CD4-positive, alpha-beta T cell treated with Interleukin-4 for 4 hours (primary cell): ENCODE data around the gene UNC45B.
"Not testable (repeated sequence)": the region's sequence is repeated elsewhere in the genome, so short reads cannot be mapped to it uniquely, and the experiment has no call there.

Experiments
- DNase-seq: peaks from one replicate; pipeline ENCODE4 v3.0.0-alpha.2; 2020

Gene UNC45B

DNA sequence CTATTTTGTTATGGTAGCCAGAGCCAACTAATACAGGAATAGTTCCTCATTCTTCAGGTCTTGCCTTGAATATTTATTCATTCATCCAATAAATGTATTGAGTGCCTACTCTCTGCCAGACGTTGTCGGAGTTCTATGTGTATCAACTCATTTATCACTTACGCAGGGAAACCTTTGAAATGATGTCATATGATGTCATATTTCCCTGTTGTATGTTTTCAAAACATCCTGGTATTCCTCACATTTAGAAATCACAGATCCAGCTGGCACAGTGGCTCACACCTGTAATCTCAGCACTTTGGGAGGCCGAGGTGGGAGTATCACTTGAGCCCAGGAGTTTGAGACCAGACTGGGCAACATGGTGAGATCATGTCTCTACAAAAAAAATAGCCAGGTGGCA is 2.8 kb upstream of the UNC45B start:
- no peak for DNase-seq

DNA sequence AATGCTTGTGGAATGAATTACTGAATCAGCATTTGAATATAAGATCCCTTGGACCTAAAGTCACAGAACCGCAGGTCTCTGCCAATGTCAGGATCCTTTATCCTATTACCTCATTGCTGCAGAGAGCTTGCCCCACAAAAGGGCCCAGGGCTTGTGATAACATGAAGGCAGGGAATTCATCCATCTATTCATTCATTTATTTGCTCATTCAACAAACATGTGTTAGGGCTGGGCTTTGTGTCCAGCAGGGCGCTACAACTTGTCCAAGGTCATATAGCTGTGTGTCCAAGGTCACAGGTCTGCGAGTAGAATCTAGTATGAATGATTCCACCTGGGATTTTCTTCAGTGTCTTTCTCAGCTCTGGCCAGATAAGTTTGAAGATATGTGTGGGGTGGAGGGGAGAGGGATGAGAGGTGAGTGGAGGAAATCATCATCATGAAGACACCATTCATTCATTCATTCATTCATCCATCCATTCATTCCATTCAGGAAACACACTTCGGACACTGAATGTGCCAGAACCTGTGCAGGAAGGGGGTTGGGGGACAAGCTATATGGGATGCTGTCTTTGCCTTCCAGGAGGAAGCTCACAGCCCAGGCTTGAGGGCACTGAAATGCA is 1.3 kb upstream of the UNC45B start:
- no peak for DNase-seq

- DNase-seq, result no peak
Measured at GRCh38 chr17:35148144-35148543, 527 bp downstream of the UNC45B start.

- no peak for DNase-seq
Measured at GRCh38 chr17:35149941-35150340, 2.3 kb downstream of the UNC45B start.

DNA sequence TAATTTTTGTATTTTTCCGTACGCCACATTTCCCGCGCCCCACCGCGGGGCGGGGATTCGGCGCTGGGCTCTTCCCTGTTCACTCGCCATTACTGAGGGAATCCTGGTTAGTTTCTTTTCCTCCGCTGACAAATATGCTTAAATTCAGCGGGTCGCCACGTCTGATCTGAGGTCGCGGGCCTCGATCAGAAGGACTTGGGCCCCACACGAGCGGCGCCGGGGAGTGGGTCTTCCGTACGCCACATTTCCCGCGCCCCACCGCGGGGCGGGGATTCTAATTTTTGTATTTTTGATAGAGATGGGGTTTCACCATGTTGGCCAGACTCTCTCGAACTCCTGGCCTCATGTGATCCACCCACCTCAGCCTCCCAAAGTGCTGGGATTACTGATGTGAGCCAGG is 3.5 kb downstream of the UNC45B start:
- DNase-seq, result not testable (repeated sequence)

DNA sequence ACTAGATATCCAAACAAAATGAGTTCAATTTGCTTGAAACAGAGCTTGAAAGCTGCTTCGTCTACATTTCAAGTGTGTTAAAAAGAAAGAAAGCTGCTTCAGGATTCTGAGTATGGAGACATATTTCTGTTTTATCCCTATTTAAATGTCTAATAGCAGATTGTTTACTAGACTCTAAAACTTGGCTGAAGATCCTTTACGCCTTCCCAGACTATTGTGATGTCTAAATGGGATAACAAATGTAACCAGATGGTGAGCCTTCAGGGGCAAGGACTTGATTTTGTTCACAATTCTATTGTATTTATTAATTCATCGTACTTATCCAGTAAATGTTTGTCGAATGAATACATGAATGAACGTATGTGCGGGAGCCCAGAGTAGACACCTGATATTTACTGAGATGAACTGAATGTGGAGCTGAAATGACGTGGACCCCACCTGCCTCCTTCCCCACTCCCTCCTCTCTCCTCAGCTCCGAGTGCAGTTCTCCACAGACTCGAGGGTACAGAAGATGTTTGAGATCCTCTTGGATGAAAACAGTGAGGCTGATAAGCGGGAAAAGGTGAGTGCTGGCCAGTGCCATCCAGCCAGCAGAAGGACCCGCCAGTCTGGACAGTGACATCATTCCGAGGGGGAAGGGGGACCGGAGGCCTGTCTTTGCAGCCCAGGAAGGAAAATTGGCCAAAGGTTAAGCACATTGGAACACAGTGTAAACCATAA is 5.0 kb downstream of the UNC45B start:
- no peak for DNase-seq

- DNase-seq, result no peak
Measured at GRCh38 chr17:35154196-35155165, 6.9 kb downstream of the UNC45B start.

- DNase-seq, result no peak
Measured at GRCh38 chr17:35155246-35155645, 7.6 kb downstream of the UNC45B start.

DNA sequence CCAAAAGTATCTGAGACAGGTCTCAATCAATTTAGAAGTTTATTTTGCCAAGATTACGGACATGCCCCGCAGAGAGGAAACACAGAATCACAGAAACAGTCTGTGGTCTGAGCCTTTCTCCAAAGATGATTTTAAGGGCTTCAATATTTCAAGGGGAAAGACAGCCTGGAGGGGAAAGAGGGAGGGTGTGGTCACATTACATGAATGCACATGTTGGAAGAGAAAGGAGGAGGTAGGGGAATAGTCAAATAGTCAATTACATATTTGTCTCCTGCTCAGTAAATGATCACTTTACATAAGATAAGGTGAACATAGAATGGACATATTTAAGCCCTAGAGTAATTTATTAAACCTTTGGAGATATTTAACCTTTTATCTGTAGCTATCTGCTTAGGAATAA is 12.3 kb downstream of the UNC45B start:
- DNase-seq, result no peak

- peak; percentile 53 for DNase-seq
Measured at GRCh38 chr17:35160354-35161201, 13.0 kb downstream of the UNC45B start.

DNA sequence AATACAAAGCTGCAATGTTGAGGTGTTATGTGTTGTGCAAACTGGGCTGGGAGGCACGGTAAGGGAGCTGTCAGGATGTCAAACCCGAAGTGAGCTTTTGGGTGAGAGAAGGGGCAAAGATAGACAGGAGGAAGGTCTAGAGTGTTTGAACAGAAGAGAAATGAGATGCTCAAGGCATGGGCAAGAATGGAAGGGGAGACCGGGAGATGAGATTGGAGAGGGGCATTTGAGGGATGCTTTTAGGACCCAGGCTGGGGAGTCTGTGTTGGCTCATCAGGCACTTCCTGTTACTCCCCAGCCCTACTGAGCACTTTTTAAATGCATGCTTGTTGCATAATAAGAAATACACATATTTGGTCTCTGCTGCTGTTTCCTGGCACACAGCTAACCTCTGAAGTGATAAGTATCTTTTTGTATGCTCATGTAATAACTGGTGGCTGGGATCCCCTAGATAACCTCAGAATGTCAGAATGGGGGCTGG is 13.7 kb downstream of the UNC45B start:
- peak; percentile 56 for DNase-seq

DNA sequence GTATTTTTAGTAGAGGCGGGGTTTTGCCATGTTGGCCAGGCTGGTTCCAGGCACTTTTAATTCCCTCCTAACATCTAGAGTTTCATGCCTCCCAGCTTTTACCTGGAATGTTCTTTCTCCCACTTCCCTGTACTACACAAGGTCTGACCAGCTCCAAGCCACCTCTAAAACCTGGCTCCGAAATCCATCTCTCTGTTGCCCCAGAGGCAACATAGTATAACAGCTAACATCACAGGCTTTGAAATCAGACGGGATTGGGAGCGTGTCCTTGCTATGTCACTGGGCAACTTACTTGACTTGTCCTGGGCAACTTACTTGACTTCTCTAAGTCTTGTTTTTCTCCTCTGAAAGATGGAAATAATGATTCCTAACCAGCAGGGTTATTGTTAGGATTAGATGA is 15.1 kb downstream of the UNC45B start:
- DNase-seq, result no peak

DNA sequence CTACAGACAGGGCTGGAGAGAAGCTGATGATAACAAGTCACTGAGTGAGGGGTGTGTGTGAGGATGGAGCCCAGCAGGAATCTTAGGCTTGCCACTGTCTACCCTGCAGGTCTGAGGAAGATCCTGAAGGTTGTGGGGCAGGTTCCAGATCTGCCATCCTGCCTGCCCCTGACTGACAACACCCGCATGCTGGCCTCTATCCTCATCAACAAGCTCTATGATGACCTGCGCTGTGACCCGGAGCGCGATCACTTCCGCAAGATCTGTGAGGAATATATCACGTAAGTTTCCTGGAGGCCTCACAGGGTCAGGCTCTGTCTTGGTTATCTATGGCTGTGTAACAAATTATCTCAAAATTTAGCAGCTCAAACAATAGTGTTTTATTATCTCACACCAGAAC is 16.3 kb downstream of the UNC45B start:
- DNase-seq, result no peak

- DNase-seq, result no peak
Measured at GRCh38 chr17:35164716-35165115, 17.1 kb downstream of the UNC45B start.

GRCh38 chr17:35166526-35166925 is 18.9 kb downstream of the UNC45B start:
- DNase-seq, result no peak

DNA sequence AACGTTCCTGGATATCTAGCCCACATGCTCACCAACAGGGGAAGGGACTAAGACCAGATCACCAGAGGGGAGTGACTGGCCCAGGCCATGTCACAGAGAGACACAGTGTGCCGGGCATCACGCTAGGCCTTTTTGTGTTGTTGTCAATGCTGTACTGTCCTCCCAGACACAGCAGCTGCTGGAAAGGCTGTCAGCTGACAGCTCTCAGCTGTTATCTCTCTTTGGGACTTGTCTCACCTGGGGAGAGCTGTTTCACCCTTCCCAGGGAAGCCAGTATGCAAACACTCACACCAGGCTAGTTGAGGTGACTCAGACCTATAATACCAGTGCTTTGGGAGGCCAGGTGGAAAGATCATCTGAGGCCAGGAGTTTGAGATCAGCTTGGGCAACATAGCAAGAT is 19.4 kb downstream of the UNC45B start:
- no peak for DNase-seq

- DNase-seq, result no peak
Measured at GRCh38 chr17:35167666-35168065, 20.0 kb downstream of the UNC45B start.

DNA sequence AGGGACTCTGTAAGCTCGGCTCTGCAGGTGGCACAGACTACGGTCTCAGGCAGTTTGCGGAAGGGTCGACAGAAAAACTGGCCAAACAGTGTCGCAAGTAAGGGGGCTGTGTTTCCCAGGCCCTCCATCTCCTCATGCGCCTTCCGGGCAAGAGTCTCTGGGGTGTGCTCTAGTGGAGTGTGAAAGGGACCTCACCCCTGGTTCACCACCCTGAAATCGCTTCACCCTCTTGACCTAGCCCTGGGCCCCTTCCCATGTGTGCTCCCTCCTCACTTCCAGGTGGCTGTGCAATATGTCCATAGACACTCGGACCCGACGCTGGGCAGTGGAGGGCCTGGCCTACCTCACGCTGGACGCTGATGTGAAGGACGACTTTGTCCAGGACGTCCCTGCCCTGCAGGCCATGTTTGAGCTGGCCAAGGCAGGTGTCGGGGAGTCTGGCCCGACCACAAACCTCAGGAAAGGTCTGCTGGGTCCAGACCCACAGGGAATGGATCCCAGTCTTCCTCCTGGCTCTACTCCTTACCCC is 22.3 kb downstream of the UNC45B start:
- no peak for DNase-seq

DNA sequence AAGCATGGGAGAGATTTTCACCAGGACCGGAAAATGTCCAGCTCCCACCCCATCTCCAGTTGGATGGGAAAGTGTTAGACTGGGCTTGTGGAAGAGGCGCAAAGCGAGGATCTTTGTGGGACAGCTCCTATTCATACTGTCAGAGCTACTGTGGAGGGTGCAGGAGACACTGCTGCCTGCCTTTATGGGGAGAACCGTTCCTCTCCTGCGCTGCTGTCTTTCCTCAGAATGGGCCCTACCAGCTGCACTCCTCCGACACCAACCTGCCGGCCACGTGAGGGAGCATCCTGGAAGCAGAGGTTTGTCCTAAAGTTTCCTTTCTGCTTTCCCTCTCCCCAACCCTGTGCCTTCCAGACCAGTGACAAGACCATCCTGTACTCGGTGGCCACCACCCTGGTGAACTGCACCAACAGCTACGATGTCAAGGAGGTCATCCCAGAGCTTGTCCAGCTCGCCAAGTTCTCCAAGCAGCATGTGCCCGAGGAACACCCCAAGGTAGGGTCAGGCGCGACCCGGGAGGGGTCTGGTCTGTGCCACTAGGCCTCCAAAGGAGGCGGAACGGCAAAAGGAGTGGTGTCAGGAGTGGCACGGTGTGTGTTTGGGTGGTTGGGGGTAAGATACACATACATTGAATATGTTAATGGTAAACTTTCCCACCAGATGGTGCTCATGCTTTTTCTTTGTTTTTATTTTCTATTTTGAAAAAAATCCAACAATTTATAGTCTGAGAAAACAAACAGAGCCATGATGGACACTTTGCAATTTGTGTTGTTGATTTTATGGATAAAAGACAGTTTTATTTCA is 23.6 kb downstream of the UNC45B start:
- DNase-seq, result peak; percentile 74

- DNase-seq, result peak; percentile 73
Measured at GRCh38 chr17:35171834-35172233, 24.2 kb downstream of the UNC45B start.

- not testable (repeated sequence) for DNase-seq
Measured at GRCh38 chr17:35172321-35172720, 24.7 kb downstream of the UNC45B start.
